Fibroblast of villous mesenchyme (primary cell): Measurements from ENCODE around the gene PCNX2. TPM values are rescaled to one million over a fixed set of nuclear protein-coding genes. Genes with fewer than 3 reads are reported as not detected.

Experiments used
- DNase-seq: peaks from one replicate; pipeline ENCODE4 v3.0.0-alpha.2; 2010; ENCODE audit warnings: low read depth
- H3K4me3 ChIP-seq: 2 replicates; pipeline ENCODE4 v1.5.1; 2011; ENCODE audit warnings: low read depth, mild to moderate bottlenecking, low read length
- total RNA-seq: library from RNA; depleted of rRNA; stranded (reverse); fragments of >200 nt; gene quantifications from 2 replicates; pipeline ENCODE4 v1.2.3, GENCODE V29; 2012
- TF ChIP-seq, protein P1 (sequence below): IDR thresholded peaks from 2 replicates; pipeline ENCODE4 v1.5.1; 2012; ENCODE audit warnings: low read depth, mild to moderate bottlenecking, low read length; ENCODE audit not compliant: insufficient read depth

The PCNX2 gene
- total RNA-seq, 1 donor, result 38.4 TPM

DNA sequence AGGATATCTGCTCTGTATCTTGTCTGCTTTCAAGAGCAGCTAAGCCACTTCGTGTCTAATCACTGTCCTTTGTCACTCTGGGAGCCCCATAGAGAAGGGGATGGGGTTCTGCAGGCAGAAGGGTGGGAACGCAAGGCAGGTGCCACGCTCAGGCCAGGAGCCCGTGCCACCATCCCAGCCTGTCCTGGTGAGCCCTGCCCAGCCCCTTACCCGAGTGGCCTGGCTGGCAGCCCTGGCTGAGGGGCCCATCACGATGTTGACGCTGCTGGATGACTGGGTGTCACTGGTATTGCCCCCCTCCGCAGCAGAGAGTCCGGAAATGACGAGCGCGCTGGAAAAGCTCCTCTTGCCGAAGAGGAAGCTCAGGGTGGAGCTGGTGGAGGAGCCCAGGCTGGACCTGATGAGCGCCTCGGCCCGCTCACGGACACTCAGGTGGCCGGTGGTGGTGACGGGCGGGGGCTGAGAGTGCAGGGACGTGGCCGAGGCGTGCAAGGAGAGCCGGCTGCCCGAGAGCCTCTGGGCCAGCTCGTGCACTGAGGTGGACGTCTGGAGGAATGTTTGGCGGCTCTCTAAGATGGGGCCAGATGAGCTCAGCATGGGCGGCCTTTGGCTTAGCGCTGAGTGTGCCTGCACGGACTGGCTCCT is 309.5 kb downstream of the PCNX2 start:
- TF ChIP-seq, protein P1, sequence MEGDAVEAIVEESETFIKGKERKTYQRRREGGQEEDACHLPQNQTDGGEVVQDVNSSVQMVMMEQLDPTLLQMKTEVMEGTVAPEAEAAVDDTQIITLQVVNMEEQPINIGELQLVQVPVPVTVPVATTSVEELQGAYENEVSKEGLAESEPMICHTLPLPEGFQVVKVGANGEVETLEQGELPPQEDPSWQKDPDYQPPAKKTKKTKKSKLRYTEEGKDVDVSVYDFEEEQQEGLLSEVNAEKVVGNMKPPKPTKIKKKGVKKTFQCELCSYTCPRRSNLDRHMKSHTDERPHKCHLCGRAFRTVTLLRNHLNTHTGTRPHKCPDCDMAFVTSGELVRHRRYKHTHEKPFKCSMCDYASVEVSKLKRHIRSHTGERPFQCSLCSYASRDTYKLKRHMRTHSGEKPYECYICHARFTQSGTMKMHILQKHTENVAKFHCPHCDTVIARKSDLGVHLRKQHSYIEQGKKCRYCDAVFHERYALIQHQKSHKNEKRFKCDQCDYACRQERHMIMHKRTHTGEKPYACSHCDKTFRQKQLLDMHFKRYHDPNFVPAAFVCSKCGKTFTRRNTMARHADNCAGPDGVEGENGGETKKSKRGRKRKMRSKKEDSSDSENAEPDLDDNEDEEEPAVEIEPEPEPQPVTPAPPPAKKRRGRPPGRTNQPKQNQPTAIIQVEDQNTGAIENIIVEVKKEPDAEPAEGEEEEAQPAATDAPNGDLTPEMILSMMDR, result no peak
- no peak for DNase-seq
- no peak overlapping the region for H3K4me3 ChIP-seq

DNA sequence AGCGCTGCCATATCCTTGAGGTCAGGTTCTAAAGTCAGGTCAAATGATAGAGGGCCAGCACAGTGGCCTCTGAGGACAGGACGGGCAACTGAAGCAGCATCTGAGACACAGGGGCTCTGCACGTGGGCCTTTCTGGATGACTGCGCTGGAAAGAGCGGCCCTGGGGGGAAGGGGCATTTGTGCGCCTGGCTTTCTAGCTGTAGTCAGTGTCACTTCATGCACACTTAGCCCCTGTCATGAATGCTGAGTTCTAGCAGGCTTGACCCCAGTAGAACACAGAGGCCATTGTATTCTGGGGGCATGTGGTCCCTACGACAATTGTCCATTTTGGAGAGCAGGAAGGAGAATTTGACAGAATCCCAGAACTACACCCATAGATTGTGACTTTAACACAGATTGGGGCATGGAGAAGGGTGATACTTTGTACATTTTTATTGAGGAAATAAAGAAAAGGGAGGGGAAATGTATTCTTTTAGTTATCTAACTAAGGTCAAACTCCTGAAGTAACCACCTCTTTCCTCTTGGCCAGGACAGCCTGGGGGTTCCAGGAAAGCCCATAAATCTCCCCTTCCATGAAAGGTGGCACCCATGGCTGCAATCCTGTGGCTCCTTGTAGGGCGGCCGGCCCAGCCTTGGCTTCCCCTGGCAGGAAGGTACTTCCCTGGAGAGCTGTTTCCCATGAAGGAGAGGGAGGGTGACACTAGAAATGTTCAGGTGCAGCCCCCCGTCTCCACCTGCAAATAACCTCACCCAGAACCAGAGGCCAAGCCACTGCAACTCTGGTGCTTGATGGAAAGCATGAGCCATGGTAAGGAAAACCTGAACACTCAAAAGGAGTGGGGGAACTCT is 310.7 kb downstream of the PCNX2 start:
- TF ChIP-seq, protein P1, result no peak
- no peak for DNase-seq
- H3K4me3 ChIP-seq, result no peak overlapping the region

DNA sequence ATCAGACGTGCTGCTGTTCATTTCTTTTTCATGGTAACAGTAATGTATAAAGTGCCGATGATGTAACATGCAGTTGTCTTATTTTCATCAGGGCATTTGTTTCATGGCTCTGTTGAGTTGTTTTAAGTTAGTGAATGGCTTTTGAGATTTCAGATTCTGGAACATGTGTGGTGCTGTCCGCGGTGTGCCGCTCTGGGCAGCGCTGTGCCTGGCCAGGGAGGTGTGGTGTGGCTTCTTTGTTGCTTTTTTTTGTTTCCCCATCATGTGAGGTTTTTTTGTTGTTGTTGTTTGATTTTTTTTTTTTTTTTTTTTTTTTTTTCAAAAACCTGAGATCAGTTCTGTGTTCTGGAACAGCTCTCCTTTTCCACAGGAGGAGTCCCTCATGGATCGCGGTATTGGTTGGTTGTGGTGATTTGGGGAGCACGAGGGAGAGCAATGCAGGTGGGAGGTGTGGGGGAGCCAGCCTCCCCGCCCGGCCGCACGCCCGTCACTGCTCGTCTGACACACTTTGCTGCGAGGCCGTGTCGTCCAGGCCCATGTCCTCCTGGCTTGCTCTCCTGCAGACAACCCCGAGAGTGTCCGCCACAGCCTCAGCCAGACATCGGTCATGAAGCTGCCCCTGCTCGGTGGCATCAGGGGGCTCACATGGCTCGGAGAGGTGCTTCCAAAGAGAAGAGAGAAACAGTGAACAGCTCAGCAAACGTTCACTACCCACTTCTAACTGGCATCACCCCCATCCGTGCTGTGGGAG is 311.5 kb downstream of the PCNX2 start:
- H3K4me3 ChIP-seq, result no peak overlapping the region
- TF ChIP-seq, protein P1, result no peak
- no peak for DNase-seq

DNA sequence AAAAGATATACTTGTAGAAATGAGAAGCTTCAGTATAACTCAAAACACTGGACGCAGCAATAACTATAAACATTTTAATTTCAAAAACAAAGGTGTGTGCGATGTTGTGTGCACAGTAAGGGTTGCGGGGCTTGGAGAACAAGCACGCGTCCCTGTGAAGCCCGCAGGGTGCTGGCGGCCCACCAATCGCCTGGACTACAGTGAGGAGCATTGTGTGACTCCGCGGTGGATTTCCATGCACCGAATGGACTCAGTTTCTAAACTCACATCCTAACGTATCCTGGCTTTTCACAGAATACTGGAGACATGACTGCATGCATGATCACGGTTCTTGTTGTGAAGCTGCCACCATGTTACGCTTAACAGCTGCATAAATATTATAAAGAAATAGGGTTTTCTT is 312.1 kb downstream of the PCNX2 start:
- TF ChIP-seq, protein P1, result no peak
- no peak for DNase-seq
- H3K4me3 ChIP-seq, result no peak overlapping the region

DNA sequence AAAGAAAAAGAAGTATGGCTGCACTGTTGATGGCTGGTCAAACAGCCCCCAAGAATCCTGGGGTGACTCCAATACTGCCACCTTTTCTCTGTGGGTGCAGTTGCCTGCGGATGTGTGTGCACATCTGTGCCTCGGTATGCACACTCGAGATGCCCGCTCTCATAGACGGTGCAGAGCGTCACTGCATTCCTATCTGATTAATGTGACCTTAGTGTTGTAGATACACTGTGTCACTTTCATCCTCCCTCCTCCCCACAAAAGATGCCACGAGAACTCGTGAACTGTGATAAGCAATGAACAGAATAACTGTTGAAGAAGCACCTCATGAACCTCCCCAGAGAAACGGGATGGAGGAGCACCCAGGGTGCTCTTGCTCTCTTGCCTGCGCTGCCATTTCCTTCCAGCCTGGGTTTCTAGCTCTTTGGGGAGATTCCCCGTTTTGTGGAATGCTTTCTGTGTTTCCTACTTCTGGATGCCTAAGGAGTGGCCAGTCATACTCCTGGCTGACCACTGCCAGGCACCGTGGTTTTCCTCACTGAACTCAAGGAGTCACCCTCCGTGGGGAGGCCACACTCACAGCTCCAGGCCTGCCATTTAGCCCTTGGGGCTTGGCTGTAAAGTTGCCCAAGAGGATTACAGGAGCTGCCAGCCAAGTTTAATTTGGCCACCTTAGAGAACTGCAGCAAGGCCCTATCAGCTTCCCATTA is 313.1 kb downstream of the PCNX2 start:
- H3K4me3 ChIP-seq, result no peak overlapping the region
- TF ChIP-seq, protein P1, result no peak
- DNase-seq, result no peak

DNA sequence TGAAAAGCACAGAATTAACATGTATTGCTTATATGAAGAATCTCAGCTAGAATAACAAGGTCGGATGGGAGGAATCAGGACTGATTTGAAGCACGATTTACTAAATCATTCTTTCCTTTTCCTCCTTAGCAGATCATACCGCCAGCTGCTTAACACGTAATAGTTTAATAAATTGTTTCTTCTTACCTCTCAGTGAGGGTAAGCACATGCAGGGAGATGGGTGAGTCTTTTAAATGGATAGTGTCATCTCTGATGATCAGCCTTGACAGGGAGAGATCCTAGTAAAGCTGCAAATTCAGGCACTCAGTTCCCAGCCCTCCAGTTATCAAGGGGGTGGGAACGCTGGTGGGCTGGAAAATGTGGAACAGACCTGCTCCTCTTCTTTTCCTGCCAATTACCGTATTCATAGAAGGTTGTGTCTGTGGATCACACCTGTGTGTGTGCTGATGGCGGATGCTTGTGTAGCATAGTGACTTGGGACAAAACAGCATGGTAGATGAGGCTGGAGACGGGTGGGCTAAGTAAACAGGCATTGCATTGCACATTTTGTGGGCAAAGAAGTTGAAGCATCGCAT is 314.5 kb downstream of the PCNX2 start:
- TF ChIP-seq, protein P1, result no peak
- H3K4me3 ChIP-seq, result no peak overlapping the region
- no peak for DNase-seq
